PC-3 (cell line): Measurements from ENCODE around the gene PEX11B. TPM values are rescaled to one million over a fixed set of nuclear protein-coding genes. Genes with fewer than 3 reads are reported as not detected.

Experiments used
- ATAC-seq: fragments of 200-7000 bp; cut with Tn5 transposase; 2 replicates; pipeline ENCODE4 v1.9.1; 2020; ENCODE audit warnings: mild to moderate bottlenecking, moderate library complexity
- BruUV-seq: library from RNA; stranded (reverse); fragments of 400-500 nt; replicated peaks from 2 replicates; lab custom pipeline; 2021; lab: Mats Ljungman, UMichigan
- CTCF ChIA-PET: fragments of 300-600 bp; sonication (Branson Sonifier 250); formaldehyde crosslinking; loops from one replicate; lab custom pipeline; 2022; ENCODE audit warnings: antibody characterized with exemption; lab: Charles Lee
- POLR2A ChIA-PET: fragments of 300-600 bp; sonication (Branson Sonifier 250); formaldehyde crosslinking; loops from one replicate; lab custom pipeline; 2022; ENCODE audit warnings: antibody characterized with exemption; ENCODE audit not compliant: unreplicated experiment; lab: Charles Lee
- DNase-seq: peaks from one replicate; pipeline ENCODE4 v3.0.0-alpha.2; 2015
- H2AFZ ChIP-seq: fragments of 300-600 bp; sonication (generic); 2 replicates; pipeline ENCODE4 v1.6.0; 2016; ENCODE audit warnings: antibody characterized with exemption, low read length
- H3F3A ChIP-seq: fragments of 300-600 bp; sonication (generic); one replicate; pipeline ENCODE4 v1.6.0; 2017; ENCODE audit warnings: antibody characterized with exemption, low read length, control low read depth, mild to moderate bottlenecking; ENCODE audit not compliant: unreplicated experiment
- H3K27ac ChIP-seq: fragments of 300-600 bp; sonication (generic); 2 replicates; pipeline ENCODE4 v1.5.1; 2016; ENCODE audit warnings: mild to moderate bottlenecking, low read length
- H3K27me3 ChIP-seq: fragments of 300-600 bp; sonication (generic); 2 replicates; pipeline ENCODE4 v1.6.1; 2016; ENCODE audit warnings: low read length, mixed read lengths
- H3K36me3 ChIP-seq: fragments of 300-600 bp; sonication (generic); 2 replicates; pipeline ENCODE4 v1.6.1; 2016; ENCODE audit warnings: low read depth, mixed run types, low read length, mixed read lengths
- H3K4me1 ChIP-seq: fragments of 300-600 bp; sonication (generic); 2 replicates; pipeline ENCODE4 v1.5.1; 2016; ENCODE audit warnings: low read length; ENCODE audit not compliant: insufficient read depth
- H3K4me2 ChIP-seq: fragments of 300-600 bp; sonication (generic); 2 replicates; pipeline ENCODE4 v1.6.0; 2016; ENCODE audit warnings: low read length
- H3K4me3 ChIP-seq: fragments of 300-600 bp; sonication (generic); 2 replicates; pipeline ENCODE4 v1.5.1; 2016; ENCODE audit warnings: mild to moderate bottlenecking, low read length, mixed read lengths
- H3K79me2 ChIP-seq: fragments of 300-600 bp; sonication (generic); 2 replicates; pipeline ENCODE4 v1.6.1; 2017; ENCODE audit warnings: low read length, mixed read lengths
- H3K9ac ChIP-seq: fragments of 300-600 bp; sonication (generic); 2 replicates; pipeline ENCODE4 v1.6.0; 2016; ENCODE audit warnings: mild to moderate bottlenecking, low read length
- H3K9me2 ChIP-seq: fragments of 300-600 bp; sonication (generic); replicated peaks from 2 replicates; pipeline ENCODE4 v1.6.1; 2016; ENCODE audit warnings: mixed run types, low read length, mixed read lengths
- H3K9me3 ChIP-seq: fragments of 300-600 bp; sonication (generic); 2 replicates; pipeline ENCODE4 v1.6.1; 2016; ENCODE audit warnings: low read length, mixed read lengths
- H4K20me1 ChIP-seq: fragments of 300-600 bp; sonication (generic); 2 replicates; pipeline ENCODE4 v1.6.1; 2016; ENCODE audit warnings: low read length, mixed read lengths
- CTCF ChIP-seq: fragments of 300-600 bp; sonication (generic); conservative IDR thresholded peaks from 2 replicates; pipeline ENCODE4 v1.5.1; 2017; ENCODE audit warnings: antibody characterized with exemption, low read depth, mild to moderate bottlenecking, low read length
- EZH2 ChIP-seq: fragments of 300-600 bp; sonication (generic); IDR thresholded peaks from one replicate; pipeline ENCODE4 v1.6.1; 2017; ENCODE audit warnings: antibody characterized with exemption, mild to moderate bottlenecking, low read length; ENCODE audit not compliant: unreplicated experiment
- EZH2phosphoT487 ChIP-seq: fragments of 300-600 bp; sonication (generic); IDR thresholded peaks from 2 replicates; pipeline ENCODE4 v1.6.1; 2018; ENCODE audit warnings: mild to moderate bottlenecking, antibody characterized with exemption, low read length, borderline replicate concordance
- intact Hi-C: fragments of 100-400 bp; cut with micrococcal nuclease; formaldehyde crosslinking; loops from 2 replicates; pipeline ENCODE4 v1.9.0; 2023
- total RNA-seq: library from RNA; depleted of rRNA; stranded (reverse); fragments of >200 nt; gene quantifications from 2 replicates; pipeline ENCODE4 v1.2.3, GENCODE V29; 2014

Gene PEX11B
- total RNA-seq, 1 experiment from 2014 or later = 27.4 TPM

- peak overlapping the region; percentile 48 for H2AFZ ChIP-seq
- peaks cover 44% of the 10 kb centered on the region for H3K4me1 ChIP-seq
- no peaks in the 10 kb centered on the region for H3K9me2 ChIP-seq
- peaks cover 10% of the 10 kb centered on the region for H3F3A ChIP-seq
- H3K79me2 ChIP-seq = no peaks in the 10 kb centered on the region
- H3K9ac ChIP-seq = peak overlapping the region; percentile 75
- no peaks in the 10 kb centered on the region for H3K9me3 ChIP-seq
- no peaks in the 10 kb centered on the region for H3K36me3 ChIP-seq
- ATAC-seq (peak; percentile 92), DNase-seq (peak; percentile 100)
- ChIA-PET POLR2A (interaction anchor here (0.6 to 1.5 kb wide), 6 partner anchors 16 to 36 kb away, joined by 3 to 6 read pairs (median 4); partner anchors contain the start of gene RBM8A), CTCF (interaction anchor here (0.5 to 2.4 kb wide), 17 partner anchors 17 to 145 kb away, joined by 3 to 35 read pairs (median 6); partner anchors contain the start of genes ANKRD34A, ITGA10, LIX1L and NUDT17)
- peak overlapping the region; percentile 95 for H3K27ac ChIP-seq
- no peaks in the 10 kb centered on the region for H4K20me1 ChIP-seq
- intact Hi-C loops = loop anchor here (1.0 kb wide), 7 partner anchors 18 to 121 kb away; partner anchors contain the start of genes ANKRD34A, ITGA10, LIX1L and NUDT17
- no peaks in the 10 kb centered on the region for H3K27me3 ChIP-seq
- H3K4me3 ChIP-seq = peak overlapping the region; percentile 50
- H3K4me2 ChIP-seq = peak overlapping the region; percentile 82
- BruUV-seq = TSS peak; percentile 41
- TF ChIP-seq CTCF (peak; percentile 100), EZH2phosphoT487 (no peak)
Observed at GRCh38 chr1:145891587-145892485, 26.7 kb downstream of the PEX11B start.

GRCh38 chr1:145891143-145891542 lies 27.4 kb downstream of the PEX11B start:
- peak; percentile 61 for ATAC-seq
- H2AFZ ChIP-seq = peak overlapping the region; percentile 48

More at GRCh38 chr1:145891143-145891542, 27.4 kb downstream of the PEX11B start:
- H3K36me3 ChIP-seq = no peaks in the 10 kb centered on the region
- peak; percentile 96 for DNase-seq
- peaks cover 10% of the 10 kb centered on the region for H3F3A ChIP-seq
- H3K27me3 ChIP-seq = no peaks in the 10 kb centered on the region
- H3K4me2 ChIP-seq = peak overlapping the region; percentile 82
- ChIA-PET CTCF (interaction anchor here (0.5 to 2.4 kb wide), 11 partner anchors 17 to 171 kb away, joined by 3 to 35 read pairs (median 6); partner anchors contain the start of genes ITGA10, LIX1L, NUDT17 and PIAS3), POLR2A (interaction anchor here (0.6 kb wide), 2 partner anchors 32 to 135 kb away, joined by 3 to 5 read pairs; no protein-coding TSS in a partner anchor)
- H4K20me1 ChIP-seq = no peaks in the 10 kb centered on the region
- intact Hi-C loops = loop anchor here (1.0 kb wide), 2 partner anchors 46 to 73 kb away; partner anchors contain the start of genes ANKRD34A, NUDT17 and POLR3GL
- peak overlapping the region; percentile 50 for H3K4me3 ChIP-seq
- peak overlapping the region; percentile 75 for H3K9ac ChIP-seq
- H3K79me2 ChIP-seq = no peaks in the 10 kb centered on the region
- no peaks in the 10 kb centered on the region for H3K9me2 ChIP-seq
- H3K9me3 ChIP-seq = no peaks in the 10 kb centered on the region
- peak overlapping the region; percentile 95 for H3K27ac ChIP-seq
- no TSS peak for BruUV-seq
- TF ChIP-seq EZH2phosphoT487 (no peak), EZH2 (no peak), CTCF (no peak)
- peaks cover 48% of the 10 kb centered on the region for H3K4me1 ChIP-seq
